WERI-Rb-1 (cell line): ENCODE measurements around the gene KCNK17.

Source experiments
- DNase-seq: peaks from one replicate; pipeline ENCODE4 v3.0.0-alpha.2; 2020
- H3K27ac ChIP-seq: fragments of 250-450 bp; sonication (Bioruptor Pico); 2 replicates; pipeline ENCODE4 v1.5.1; 2020; ENCODE audit warnings: mild to moderate bottlenecking, moderate library complexity
- H3K27me3 ChIP-seq: fragments of 250-450 bp; sonication (Bioruptor Pico); 2 replicates; pipeline ENCODE4 v1.5.1; 2021; ENCODE audit warnings: mild to moderate bottlenecking, low read depth, moderate library complexity; ENCODE audit not compliant: insufficient read depth, severe bottlenecking
- H3K36me3 ChIP-seq: fragments of 250-450 bp; sonication (Bioruptor Pico); 2 replicates; pipeline ENCODE4 v1.5.1; 2020; ENCODE audit warnings: mild to moderate bottlenecking, moderate library complexity
- H3K4me3 ChIP-seq: 2 replicates; pipeline ENCODE4 v1.5.1; 2011; ENCODE audit warnings: low read depth, mild to moderate bottlenecking, control low read depth, low read length
- H3K9me3 ChIP-seq: fragments of 250-450 bp; sonication (Bioruptor Pico); 2 replicates; pipeline ENCODE4 v1.5.1; 2021; ENCODE audit warnings: mild to moderate bottlenecking, moderate library complexity; ENCODE audit not compliant: severe bottlenecking
- CTCF ChIP-seq: IDR thresholded peaks from 2 replicates; pipeline ENCODE4 v1.5.1; 2011; ENCODE audit warnings: low read depth, mild to moderate bottlenecking, control low read depth, inconsistent platforms, low read length

The KCNK17 gene

GRCh38 chr6:39261751-39262150 lies 52.5 kb downstream of the KCNK17 start:
- Histone ChIP-seq H3K9me3 (peaks cover 2% of the 10 kb centered on the region), H3K4me3 (no peak overlapping the region), H3K27ac (no peak overlapping the region), H3K36me3 (no peaks in the 10 kb centered on the region), H3K27me3 (no peaks in the 10 kb centered on the region)
- no peak for TF ChIP-seq CTCF
- DNase-seq, result no peak

GRCh38 chr6:39260953-39261352 lies 53.3 kb downstream of the KCNK17 start:
- peaks cover 2% of the 10 kb centered on the region for H3K9me3 ChIP-seq
- TF ChIP-seq CTCF, result no peak
- H3K4me3 ChIP-seq, result no peak overlapping the region
- no peaks in the 10 kb centered on the region for H3K27me3 ChIP-seq
- DNase-seq, result no peak
- no peak overlapping the region for H3K27ac ChIP-seq
- no peaks in the 10 kb centered on the region for H3K36me3 ChIP-seq

GRCh38 chr6:39260456-39260855 lies 53.8 kb downstream of the KCNK17 start:
- no peak for TF ChIP-seq CTCF
- DNase-seq, result no peak
- Histone ChIP-seq H3K27ac (no peak overlapping the region), H3K36me3 (no peaks in the 10 kb centered on the region), H3K27me3 (no peaks in the 10 kb centered on the region), H3K4me3 (no peak overlapping the region), H3K9me3 (peaks cover 2% of the 10 kb centered on the region)

GRCh38 chr6:39256294-39256940 lies 57.8 kb downstream of the KCNK17 start:
- Histone ChIP-seq H3K27ac (no peak overlapping the region), H3K27me3 (no peaks in the 10 kb centered on the region), H3K9me3 (peaks cover 12% of the 10 kb centered on the region), H3K36me3 (no peaks in the 10 kb centered on the region), H3K4me3 (no peak overlapping the region)
- no peak for DNase-seq
- TF ChIP-seq CTCF, result no peak

GRCh38 chr6:39254999-39255535 lies 59.2 kb downstream of the KCNK17 start:
- Histone ChIP-seq H3K4me3 (no peak overlapping the region), H3K27ac (no peak overlapping the region), H3K9me3 (peaks cover 10% of the 10 kb centered on the region), H3K36me3 (no peaks in the 10 kb centered on the region), H3K27me3 (no peaks in the 10 kb centered on the region)
- no peak for TF ChIP-seq CTCF
- DNase-seq, result no peak

- Histone ChIP-seq H3K36me3 (no peaks in the 10 kb centered on the region), H3K27me3 (no peaks in the 10 kb centered on the region), H3K27ac (no peak overlapping the region), H3K9me3 (peaks cover 10% of the 10 kb centered on the region), H3K4me3 (no peak overlapping the region)
- peak; percentile 58 for DNase-seq
- TF ChIP-seq CTCF, result no peak
Measured at GRCh38 chr6:39251406-39251805, 62.8 kb downstream of the KCNK17 start.
